ENCODE measurements around the gene INSIG1. TPM values are rescaled to one million over a fixed set of nuclear protein-coding genes. Genes with fewer than 3 reads are reported as not detected.

Gene INSIG1
- total RNA-seq, 1 donor from 2014 or later, result 53.5 TPM

- ATAC-seq, result no peak
Observed at GRCh38 chr7:155352076-155352752, 54.5 kb downstream of the INSIG1 start.

- no peak for ATAC-seq
Observed at GRCh38 chr7:155352753-155353115, 55.1 kb downstream of the INSIG1 start.

- no peak for ATAC-seq
Observed at GRCh38 chr7:155353256-155353897, 55.7 kb downstream of the INSIG1 start.

- no peak for ATAC-seq
Observed at GRCh38 chr7:155354371-155355048, 56.8 kb downstream of the INSIG1 start.

- no peak for ATAC-seq
Observed at GRCh38 chr7:155355176-155355575, 57.5 kb downstream of the INSIG1 start.

- ATAC-seq, result no peak
Observed at GRCh38 chr7:155355745-155356144, 58.1 kb downstream of the INSIG1 start.

- no peak for ATAC-seq
Observed at GRCh38 chr7:155356323-155357105, 58.8 kb downstream of the INSIG1 start.

GRCh38 chr7:155357573-155358041, 59.9 kb downstream of the INSIG1 start:
- no peak for ATAC-seq

- no peak for ATAC-seq
Observed at GRCh38 chr7:155358066-155358947, 60.6 kb downstream of the INSIG1 start.

- no peak for ATAC-seq
Observed at GRCh38 chr7:155358948-155359712, 61.5 kb downstream of the INSIG1 start.

Other genes starting within 250 kb of the INSIG1 start
- gene HTR5A, start 227.6 kb upstream of the INSIG1 start, total RNA-seq, result not detected
- gene EN2, start 160.3 kb downstream of the INSIG1 start, total RNA-seq, result not detected
- not detected for gene CNPY1, start 248.7 kb downstream of the INSIG1 start, total RNA-seq